Upper lobe of left lung (tissue), 4 donors: ENCODE data around the gene TEX264.

Source experiments
- CTCF ChIP-seq, 6 experiments: fragments of 450-650 bp in 4 of 6; fragments of 200-600 bp in 2 of 6; sonication (generic) in 2 of 6; IDR thresholded peaks; one replicate each; pipeline ENCODE4 v1.5.1; 2016 to 2019; ENCODE audit warnings: antibody characterized with exemption in 6 of 6
- EP300 ChIP-seq, 4 donors: sonication (generic); formaldehyde crosslinking; IDR thresholded peaks; one replicate each; pipeline ENCODE4 v1.5.1; 2017; ENCODE audit warnings: antibody characterized with exemption in 4 of 4, control low read depth in 2 of 4
- POLR2A ChIP-seq, 4 donors: fragments of 450-650 bp; IDR thresholded peaks; one replicate each; pipeline ENCODE4 v1.5.1; 2016 to 2017; ENCODE audit warnings: antibody characterized with exemption in 4 of 4, mild to moderate bottlenecking in 2 of 4
- POLR2AphosphoS5 ChIP-seq, 2 donors: sonication (generic); formaldehyde crosslinking; IDR thresholded peaks; one replicate each; pipeline ENCODE4 v1.5.1; 2017; ENCODE audit warnings: antibody characterized with exemption in 2 of 2

GRCh38 chr3:51698209-51698608 lies 27.2 kb downstream of the TEX264 start:
- no peak for TF ChIP-seq CTCF (IDR thresholded peaks at IDR 0.05)
- TF ChIP-seq EP300 (IDR thresholded peaks at IDR 0.05): no peak
- no peak for TF ChIP-seq POLR2AphosphoS5 (IDR thresholded peaks at IDR 0.05)
- no peak for TF ChIP-seq POLR2A (IDR thresholded peaks at IDR 0.05)
